ENCODE measurements around the gene SOD2.
A peak's percentile ranks its signal among the peaks of the same experiment; 100 is the strongest.

The SOD2 gene

DNA sequence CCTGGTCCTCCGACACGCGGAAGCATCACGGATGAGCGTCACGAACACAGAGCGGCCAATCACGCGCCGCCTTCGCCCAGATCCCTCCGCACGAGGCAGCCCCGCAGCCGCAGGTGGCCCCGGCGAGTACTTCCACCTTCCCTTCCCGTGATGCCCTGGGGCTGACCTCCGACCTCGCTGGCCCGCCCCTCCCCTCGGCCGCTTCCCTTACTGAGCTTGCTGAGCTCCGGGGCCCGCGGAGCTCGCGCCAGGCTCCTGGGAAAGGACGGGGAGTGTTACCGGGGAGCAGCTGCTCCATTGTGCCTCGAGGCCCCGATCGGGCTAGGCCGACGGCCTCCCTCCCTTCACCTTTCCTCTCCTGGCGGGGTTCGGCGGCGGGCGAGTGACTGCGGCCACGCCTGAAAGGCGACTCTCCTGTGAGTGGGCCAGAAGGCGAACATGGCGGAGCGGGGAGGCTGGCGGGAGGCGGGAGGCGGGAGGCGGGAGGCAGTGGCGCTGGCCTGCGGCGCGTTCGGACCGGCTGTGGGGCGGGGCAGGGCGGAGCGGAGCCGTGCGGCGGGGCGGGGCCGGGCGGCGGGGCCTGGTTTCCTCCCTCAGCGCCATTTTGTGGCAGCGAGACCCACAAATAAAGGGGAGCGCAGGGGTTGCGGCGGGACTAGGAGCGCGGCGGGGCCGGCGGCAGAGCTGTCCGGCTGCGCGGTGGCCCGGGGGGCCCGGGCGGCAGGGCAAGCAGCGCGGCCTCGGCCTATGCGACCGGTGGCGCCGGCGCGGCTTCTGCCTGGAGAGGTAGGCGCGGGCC is 34.1 kb upstream of the SOD2 start, which contains the start of gene WTAP (continued):
- TF ChIP-seq, protein P1, sequence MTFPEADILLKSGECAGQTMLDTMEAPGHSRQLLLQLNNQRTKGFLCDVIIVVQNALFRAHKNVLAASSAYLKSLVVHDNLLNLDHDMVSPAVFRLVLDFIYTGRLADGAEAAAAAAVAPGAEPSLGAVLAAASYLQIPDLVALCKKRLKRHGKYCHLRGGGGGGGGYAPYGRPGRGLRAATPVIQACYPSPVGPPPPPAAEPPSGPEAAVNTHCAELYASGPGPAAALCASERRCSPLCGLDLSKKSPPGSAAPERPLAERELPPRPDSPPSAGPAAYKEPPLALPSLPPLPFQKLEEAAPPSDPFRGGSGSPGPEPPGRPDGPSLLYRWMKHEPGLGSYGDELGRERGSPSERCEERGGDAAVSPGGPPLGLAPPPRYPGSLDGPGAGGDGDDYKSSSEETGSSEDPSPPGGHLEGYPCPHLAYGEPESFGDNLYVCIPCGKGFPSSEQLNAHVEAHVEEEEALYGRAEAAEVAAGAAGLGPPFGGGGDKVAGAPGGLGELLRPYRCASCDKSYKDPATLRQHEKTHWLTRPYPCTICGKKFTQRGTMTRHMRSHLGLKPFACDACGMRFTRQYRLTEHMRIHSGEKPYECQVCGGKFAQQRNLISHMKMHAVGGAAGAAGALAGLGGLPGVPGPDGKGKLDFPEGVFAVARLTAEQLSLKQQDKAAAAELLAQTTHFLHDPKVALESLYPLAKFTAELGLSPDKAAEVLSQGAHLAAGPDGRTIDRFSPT (tag by site-specific recombination; IDR thresholded peaks at IDR 0.05), result peak; percentile 96
- no peak for TF ChIP-seq ZFP41 (tag by site-specific recombination; IDR thresholded peaks at IDR 0.05; ENCODE audit: borderline replicate concordance)
- TF ChIP-seq ZNF311 (tag by site-specific recombination; IDR thresholded peaks at IDR 0.05; ENCODE audit: borderline replicate concordance), result no peak
- TF ChIP-seq, protein P2, sequence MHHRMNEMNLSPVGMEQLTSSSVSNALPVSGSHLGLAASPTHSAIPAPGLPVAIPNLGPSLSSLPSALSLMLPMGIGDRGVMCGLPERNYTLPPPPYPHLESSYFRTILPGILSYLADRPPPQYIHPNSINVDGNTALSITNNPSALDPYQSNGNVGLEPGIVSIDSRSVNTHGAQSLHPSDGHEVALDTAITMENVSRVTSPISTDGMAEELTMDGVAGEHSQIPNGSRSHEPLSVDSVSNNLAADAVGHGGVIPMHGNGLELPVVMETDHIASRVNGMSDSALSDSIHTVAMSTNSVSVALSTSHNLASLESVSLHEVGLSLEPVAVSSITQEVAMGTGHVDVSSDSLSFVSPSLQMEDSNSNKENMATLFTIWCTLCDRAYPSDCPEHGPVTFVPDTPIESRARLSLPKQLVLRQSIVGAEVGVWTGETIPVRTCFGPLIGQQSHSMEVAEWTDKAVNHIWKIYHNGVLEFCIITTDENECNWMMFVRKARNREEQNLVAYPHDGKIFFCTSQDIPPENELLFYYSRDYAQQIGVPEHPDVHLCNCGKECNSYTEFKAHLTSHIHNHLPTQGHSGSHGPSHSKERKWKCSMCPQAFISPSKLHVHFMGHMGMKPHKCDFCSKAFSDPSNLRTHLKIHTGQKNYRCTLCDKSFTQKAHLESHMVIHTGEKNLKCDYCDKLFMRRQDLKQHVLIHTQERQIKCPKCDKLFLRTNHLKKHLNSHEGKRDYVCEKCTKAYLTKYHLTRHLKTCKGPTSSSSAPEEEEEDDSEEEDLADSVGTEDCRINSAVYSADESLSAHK (tag by site-specific recombination; IDR thresholded peaks at IDR 0.05), result peak; percentile 72
- no peak for TF ChIP-seq ZNF670 (tag by site-specific recombination; IDR thresholded peaks at IDR 0.05; ENCODE audit: low read depth)
- TF ChIP-seq, protein P3, sequence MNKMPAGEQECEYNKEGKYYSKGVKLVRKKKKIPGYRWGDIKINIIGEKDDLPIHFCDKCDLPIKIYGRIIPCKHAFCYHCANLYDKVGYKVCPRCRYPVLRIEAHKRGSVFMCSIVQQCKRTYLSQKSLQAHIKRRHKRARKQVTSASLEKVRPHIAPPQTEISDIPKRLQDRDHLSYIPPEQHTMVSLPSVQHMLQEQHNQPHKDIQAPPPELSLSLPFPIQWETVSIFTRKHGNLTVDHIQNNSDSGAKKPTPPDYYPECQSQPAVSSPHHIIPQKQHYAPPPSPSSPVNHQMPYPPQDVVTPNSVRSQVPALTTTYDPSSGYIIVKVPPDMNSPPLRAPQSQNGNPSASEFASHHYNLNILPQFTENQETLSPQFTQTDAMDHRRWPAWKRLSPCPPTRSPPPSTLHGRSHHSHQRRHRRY (tag by site-specific recombination; IDR thresholded peaks at IDR 0.05), result 0 out of 2 replicates have a peak, but pooled peaks have one; percentile 84
- no peak for TF ChIP-seq ZNF223 (tag by site-specific recombination; IDR thresholded peaks at IDR 0.05)
- no peak for TF ChIP-seq ZNF175 (tag by site-specific recombination; IDR thresholded peaks at IDR 0.05)
- TF ChIP-seq SP7 (tag by site-specific recombination; IDR thresholded peaks at IDR 0.05), result peak; percentile 96
- TF ChIP-seq ZNF785 (tag by site-specific recombination; IDR thresholded peaks at IDR 0.05), result peak; percentile 91; the same call in 1 of the 2 replicates
- TF ChIP-seq ZFP37 (tag by site-specific recombination; IDR thresholded peaks at IDR 0.05), result peak; percentile 79; the same call in 1 of the 2 replicates
- peak; percentile 87 for TF ChIP-seq YY1 (tag by site-specific recombination; IDR thresholded peaks at IDR 0.05)
- TF ChIP-seq ZNF629 (tag by site-specific recombination; IDR thresholded peaks at IDR 0.05), result peak; percentile 92
- no peak; the same call in none of the 2 replicates for TF ChIP-seq FEZF1 (tag by site-specific recombination; IDR thresholded peaks at IDR 0.05)
- TF ChIP-seq, protein P4, sequence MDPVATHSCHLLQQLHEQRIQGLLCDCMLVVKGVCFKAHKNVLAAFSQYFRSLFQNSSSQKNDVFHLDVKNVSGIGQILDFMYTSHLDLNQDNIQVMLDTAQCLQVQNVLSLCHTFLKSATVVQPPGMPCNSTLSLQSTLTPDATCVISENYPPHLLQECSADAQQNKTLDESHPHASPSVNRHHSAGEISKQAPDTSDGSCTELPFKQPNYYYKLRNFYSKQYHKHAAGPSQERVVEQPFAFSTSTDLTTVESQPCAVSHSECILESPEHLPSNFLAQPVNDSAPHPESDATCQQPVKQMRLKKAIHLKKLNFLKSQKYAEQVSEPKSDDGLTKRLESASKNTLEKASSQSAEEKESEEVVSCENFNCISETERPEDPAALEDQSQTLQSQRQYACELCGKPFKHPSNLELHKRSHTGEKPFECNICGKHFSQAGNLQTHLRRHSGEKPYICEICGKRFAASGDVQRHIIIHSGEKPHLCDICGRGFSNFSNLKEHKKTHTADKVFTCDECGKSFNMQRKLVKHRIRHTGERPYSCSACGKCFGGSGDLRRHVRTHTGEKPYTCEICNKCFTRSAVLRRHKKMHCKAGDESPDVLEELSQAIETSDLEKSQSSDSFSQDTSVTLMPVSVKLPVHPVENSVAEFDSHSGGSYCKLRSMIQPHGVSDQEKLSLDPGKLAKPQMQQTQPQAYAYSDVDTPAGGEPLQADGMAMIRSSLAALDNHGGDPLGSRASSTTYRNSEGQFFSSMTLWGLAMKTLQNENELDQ (tag by site-specific recombination; IDR thresholded peaks at IDR 0.05; ENCODE audit: low read depth), result no peak
- no peak for TF ChIP-seq ZNF571 (tag by site-specific recombination; IDR thresholded peaks at IDR 0.05)
- TF ChIP-seq GLIS2 (tag by site-specific recombination; IDR thresholded peaks at IDR 0.05), result peak; percentile 91
- TF ChIP-seq ZSCAN30 (tag by site-specific recombination; IDR thresholded peaks at IDR 0.05), result peak; percentile 86
- TF ChIP-seq ZNF112 (tag by site-specific recombination; IDR thresholded peaks at IDR 0.05), result no peak
- peak; percentile 62 for TF ChIP-seq ZSCAN16 (tag by site-specific recombination; IDR thresholded peaks at IDR 0.05)
- TF ChIP-seq ZNF843 (tag by site-specific recombination; IDR thresholded peaks at IDR 0.05), result peak; percentile 88
- TF ChIP-seq GLI2 (tag by site-specific recombination; IDR thresholded peaks at IDR 0.05; ENCODE audit: borderline replicate concordance, low read depth), result no peak
- TF ChIP-seq, protein P5, sequence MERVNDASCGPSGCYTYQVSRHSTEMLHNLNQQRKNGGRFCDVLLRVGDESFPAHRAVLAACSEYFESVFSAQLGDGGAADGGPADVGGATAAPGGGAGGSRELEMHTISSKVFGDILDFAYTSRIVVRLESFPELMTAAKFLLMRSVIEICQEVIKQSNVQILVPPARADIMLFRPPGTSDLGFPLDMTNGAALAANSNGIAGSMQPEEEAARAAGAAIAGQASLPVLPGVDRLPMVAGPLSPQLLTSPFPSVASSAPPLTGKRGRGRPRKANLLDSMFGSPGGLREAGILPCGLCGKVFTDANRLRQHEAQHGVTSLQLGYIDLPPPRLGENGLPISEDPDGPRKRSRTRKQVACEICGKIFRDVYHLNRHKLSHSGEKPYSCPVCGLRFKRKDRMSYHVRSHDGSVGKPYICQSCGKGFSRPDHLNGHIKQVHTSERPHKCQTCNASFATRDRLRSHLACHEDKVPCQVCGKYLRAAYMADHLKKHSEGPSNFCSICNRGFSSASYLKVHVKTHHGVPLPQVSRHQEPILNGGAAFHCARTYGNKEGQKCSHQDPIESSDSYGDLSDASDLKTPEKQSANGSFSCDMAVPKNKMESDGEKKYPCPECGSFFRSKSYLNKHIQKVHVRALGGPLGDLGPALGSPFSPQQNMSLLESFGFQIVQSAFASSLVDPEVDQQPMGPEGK (tag by site-specific recombination; IDR thresholded peaks at IDR 0.05), result peak; percentile 85
- peak; percentile 91 for TF ChIP-seq ZFP69B (tag by site-specific recombination; IDR thresholded peaks at IDR 0.05)
- TF ChIP-seq ZNF610 (tag by site-specific recombination; IDR thresholded peaks at IDR 0.05; ENCODE audit: borderline replicate concordance), result peak; percentile 94; the same call in 1 of the 2 replicates
- peak; percentile 92 for TF ChIP-seq ZFHX2 (tag by site-specific recombination; conservative IDR thresholded peaks at IDR 0.05)
- TF ChIP-seq KLF10 (tag by site-specific recombination; IDR thresholded peaks at IDR 0.05), result no peak; the same call in 1 of the 2 replicates
- TF ChIP-seq ZNF274 (IDR thresholded peaks at IDR 0.05; ENCODE audit: low read length), result no peak
- no peak for TF ChIP-seq ZNF274 (tag by site-specific recombination; IDR thresholded peaks at IDR 0.05; ENCODE audit: borderline replicate concordance)
- no peak for TF ChIP-seq SALL2 (tag by site-specific recombination; IDR thresholded peaks at IDR 0.05; ENCODE audit: borderline replicate concordance)
